Lower lobe of right lung (tissue), 2 donors: Measurements from ENCODE around the gene ZRSR2. TPM values are rescaled to one million over a fixed set of nuclear protein-coding genes. Genes with fewer than 3 reads are reported as not detected.
"Not testable (repeated sequence)": the region's sequence is repeated elsewhere in the genome, so short reads cannot be mapped to it uniquely, and the experiment has no call there.

Experiments used
- ATAC-seq, 2 donors: fragments of 200-7000 bp; cut with Tn5 transposase; one replicate each; pipeline ENCODE4 v1.9.1; 2020 to 2022; ENCODE audit warnings: mild to moderate bottlenecking in 2 of 2, moderate library complexity in 2 of 2
- DNase-seq: peaks from one replicate; pipeline ENCODE4 v3.0.0-alpha.2; 2020
- H3K27ac ChIP-seq: fragments of 200-600 bp; one replicate; pipeline ENCODE4 v1.8.0; 2022
- H3K27me3 ChIP-seq: fragments of 200-600 bp; one replicate; pipeline ENCODE4 v1.8.0; 2022; ENCODE audit warnings: low read depth
- H3K36me3 ChIP-seq: fragments of 200-600 bp; one replicate; pipeline ENCODE4 v1.8.0; 2022; ENCODE audit warnings: mild to moderate bottlenecking
- H3K4me1 ChIP-seq: fragments of 200-600 bp; one replicate; pipeline ENCODE4 v1.8.0; 2022
- H3K4me3 ChIP-seq: fragments of 200-600 bp; one replicate; pipeline ENCODE4 v1.8.0; 2022; ENCODE audit warnings: mild to moderate bottlenecking
- H3K9me3 ChIP-seq: fragments of 200-600 bp; one replicate; pipeline ENCODE4 v1.8.0; 2022
- intact Hi-C: fragments of 100-400 bp; cut with DNase I; formaldehyde crosslinking; loops from one replicate; pipeline ENCODE4 v1.11.0; 2022
- total RNA-seq: library from RNA; stranded (reverse); fragmentation: NEBNext Ultra II Directional; extraction: Animal tissue kit (Norgen Biotek cat#: 25700); gene quantifications from one replicate; pipeline ENCODE4 v1.2.1, GENCODE V29; 2021
- TF ChIP-seq, protein P1 (sequence below): fragments of 200-600 bp; IDR thresholded peaks from one replicate; pipeline ENCODE4 v1.8.0; 2022; ENCODE audit warnings: antibody characterized with exemption, mild to moderate bottlenecking
- donor health status: DM: no; HTN: yes; CAD: no; lungs with severe emphysema.

ZRSR2 gene
- total RNA-seq, 1 donor from 2014 or later: 11.3 TPM

- H3K27me3 ChIP-seq: no peaks in the 10 kb centered on the region
- no peak for ATAC-seq
- no peaks in the 10 kb centered on the region for H3K4me1 ChIP-seq
- no peak for DNase-seq
- no peaks in the 10 kb centered on the region for H3K36me3 ChIP-seq
- TF ChIP-seq, protein P1, sequence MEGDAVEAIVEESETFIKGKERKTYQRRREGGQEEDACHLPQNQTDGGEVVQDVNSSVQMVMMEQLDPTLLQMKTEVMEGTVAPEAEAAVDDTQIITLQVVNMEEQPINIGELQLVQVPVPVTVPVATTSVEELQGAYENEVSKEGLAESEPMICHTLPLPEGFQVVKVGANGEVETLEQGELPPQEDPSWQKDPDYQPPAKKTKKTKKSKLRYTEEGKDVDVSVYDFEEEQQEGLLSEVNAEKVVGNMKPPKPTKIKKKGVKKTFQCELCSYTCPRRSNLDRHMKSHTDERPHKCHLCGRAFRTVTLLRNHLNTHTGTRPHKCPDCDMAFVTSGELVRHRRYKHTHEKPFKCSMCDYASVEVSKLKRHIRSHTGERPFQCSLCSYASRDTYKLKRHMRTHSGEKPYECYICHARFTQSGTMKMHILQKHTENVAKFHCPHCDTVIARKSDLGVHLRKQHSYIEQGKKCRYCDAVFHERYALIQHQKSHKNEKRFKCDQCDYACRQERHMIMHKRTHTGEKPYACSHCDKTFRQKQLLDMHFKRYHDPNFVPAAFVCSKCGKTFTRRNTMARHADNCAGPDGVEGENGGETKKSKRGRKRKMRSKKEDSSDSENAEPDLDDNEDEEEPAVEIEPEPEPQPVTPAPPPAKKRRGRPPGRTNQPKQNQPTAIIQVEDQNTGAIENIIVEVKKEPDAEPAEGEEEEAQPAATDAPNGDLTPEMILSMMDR: no peak
- no peaks in the 10 kb centered on the region for H3K9me3 ChIP-seq
- no peak overlapping the region for H3K27ac ChIP-seq
- no peak overlapping the region for H3K4me3 ChIP-seq
- intact Hi-C loops: no loop called here
Measured at GRCh38 chrX:15758140-15758539, 32.1 kb upstream of the ZRSR2 start.

DNA sequence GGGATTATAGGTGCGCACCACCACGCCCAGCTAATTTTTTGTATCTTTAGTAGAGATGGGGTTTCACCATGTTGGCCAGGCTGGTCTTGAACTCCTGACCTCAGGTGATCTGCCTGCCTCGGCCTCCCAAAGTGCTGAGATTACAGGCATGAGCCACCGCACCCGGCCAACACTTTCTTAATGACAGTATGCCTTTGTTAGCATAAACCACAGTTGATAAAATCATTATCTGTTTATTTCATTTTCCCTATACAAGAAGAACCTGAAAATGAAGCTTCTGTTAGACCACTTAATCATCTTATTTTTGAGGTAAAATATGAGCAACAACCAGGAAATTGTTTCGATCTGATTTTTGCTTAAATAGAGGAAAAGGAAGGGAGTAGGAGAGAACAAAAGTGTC lies 30.4 kb upstream of the ZRSR2 start:
- DNase-seq, H3K27ac ChIP-seq, ATAC-seq, H3K4me1 ChIP-seq, intact Hi-C loops, H3K4me3 ChIP-seq, H3K36me3 ChIP-seq, H3K27me3 ChIP-seq, H3K9me3 ChIP-seq: not testable (repeated sequence)

- DNase-seq (no peak), ATAC-seq (no peak)
- no peaks in the 10 kb centered on the region for H3K9me3 ChIP-seq
- H3K27me3 ChIP-seq: no peaks in the 10 kb centered on the region
- H3K4me1 ChIP-seq: no peaks in the 10 kb centered on the region
- no peak overlapping the region for H3K4me3 ChIP-seq
- intact Hi-C loops: no loop called here
- TF ChIP-seq, protein P1: peak; percentile 66
- H3K36me3 ChIP-seq: no peaks in the 10 kb centered on the region
- H3K27ac ChIP-seq: no peak overlapping the region
Measured at GRCh38 chrX:15761564-15762191, 28.6 kb upstream of the ZRSR2 start.

DNA sequence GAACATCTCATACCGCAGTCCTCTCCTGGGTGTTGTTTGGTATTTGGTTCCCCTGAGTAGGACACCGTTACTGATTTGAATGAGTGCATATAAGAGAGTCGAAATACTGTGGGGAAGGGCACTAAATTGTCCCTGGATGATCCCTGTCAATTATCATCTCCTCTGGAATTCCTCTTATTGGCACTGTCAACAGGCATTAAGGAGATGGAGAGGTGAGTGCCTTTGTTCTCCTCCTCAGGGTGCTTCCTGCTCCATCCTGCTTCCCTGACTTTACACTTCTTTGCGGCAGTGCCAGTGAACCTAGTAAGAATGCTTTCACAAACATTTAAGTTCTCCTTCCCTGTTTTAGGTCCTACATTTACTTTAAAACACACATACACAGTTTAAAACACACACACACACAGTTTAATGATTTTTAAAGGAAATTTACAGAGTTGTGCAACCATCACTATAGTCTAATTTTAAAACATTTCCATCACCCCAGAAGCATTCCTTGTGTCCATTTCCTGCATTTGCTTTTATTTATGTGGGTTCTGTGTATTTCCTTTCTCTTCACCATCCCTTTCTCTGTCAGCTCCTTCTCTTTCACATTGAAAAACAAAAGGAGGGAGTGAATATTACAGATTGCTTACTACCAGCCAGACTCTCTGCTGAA lies 20.9 kb upstream of the ZRSR2 start:
- DNase-seq: no peak
- peaks cover 2% of the 10 kb centered on the region for H3K36me3 ChIP-seq
- H3K4me1 ChIP-seq: no peaks in the 10 kb centered on the region
- no peak for ATAC-seq
- TF ChIP-seq, protein P1: no peak
- intact Hi-C loops: no loop called here
- no peaks in the 10 kb centered on the region for H3K9me3 ChIP-seq
- H3K27ac ChIP-seq: no peak overlapping the region
- H3K27me3 ChIP-seq: no peaks in the 10 kb centered on the region
- no peak overlapping the region for H3K4me3 ChIP-seq

GRCh38 chrX:15781961-15782699 lies 8.2 kb upstream of the ZRSR2 start:
- Histone ChIP-seq H3K36me3 (peaks cover 38% of the 10 kb centered on the region), H3K4me1 (no peaks in the 10 kb centered on the region), H3K27ac (peak overlapping the region; percentile 56), H3K4me3 (peak overlapping the region; percentile 24), H3K9me3 (no peaks in the 10 kb centered on the region), H3K27me3 (no peaks in the 10 kb centered on the region)
- no peak for DNase-seq
- intact Hi-C loops: no loop called here
- ATAC-seq: no peak
- TF ChIP-seq, protein P1: no peak
